Stimulated activated CD4-positive, alpha-beta T cell treated with anti-CD3 and anti-CD28 coated beads, Interleukin-4, amount 100 ng/mL, for 4 hours (primary cell): ENCODE data around the gene CLEC4M.
"Not testable (repeated sequence)": the region's sequence is repeated elsewhere in the genome, so short reads cannot be mapped to it uniquely, and the experiment has no call there.

Source experiments
- DNase-seq, 2 experiments: peaks; one replicate each; pipeline ENCODE4 v3.0.0-alpha.2; 2020

The CLEC4M gene

GRCh38 chr19:7816040-7816439, 53.0 kb downstream of the CLEC4M start:
- not testable (repeated sequence) for DNase-seq

- no peak for DNase-seq
Observed at GRCh38 chr19:7817801-7818200, 54.8 kb downstream of the CLEC4M start.

GRCh38 chr19:7818806-7819205, 55.8 kb downstream of the CLEC4M start:
- DNase-seq = no peak
